HG03342 (cell line): ENCODE results near the gene CDH24.
"Not testable (repeated sequence)": the region's sequence is repeated elsewhere in the genome, so short reads cannot be mapped to it uniquely, and the experiment has no call there.

Experiments used
- ATAC-seq: cut with Tn5 transposase; IDR thresholded peaks from one replicate; pipeline ENCODE4 v1.9.1; 2021; ENCODE audit warnings: mild to moderate bottlenecking, moderate library complexity; ENCODE audit not compliant: unreplicated experiment

The CDH24 gene

GRCh38 chr14:23021889-23022442, 35.4 kb downstream of the CDH24 start:
- no peak for ATAC-seq

- ATAC-seq = no peak
Measured at GRCh38 chr14:23021434-23021833, 35.9 kb downstream of the CDH24 start.

- no peak for ATAC-seq
Measured at GRCh38 chr14:23020143-23021128, 36.9 kb downstream of the CDH24 start.

DNA sequence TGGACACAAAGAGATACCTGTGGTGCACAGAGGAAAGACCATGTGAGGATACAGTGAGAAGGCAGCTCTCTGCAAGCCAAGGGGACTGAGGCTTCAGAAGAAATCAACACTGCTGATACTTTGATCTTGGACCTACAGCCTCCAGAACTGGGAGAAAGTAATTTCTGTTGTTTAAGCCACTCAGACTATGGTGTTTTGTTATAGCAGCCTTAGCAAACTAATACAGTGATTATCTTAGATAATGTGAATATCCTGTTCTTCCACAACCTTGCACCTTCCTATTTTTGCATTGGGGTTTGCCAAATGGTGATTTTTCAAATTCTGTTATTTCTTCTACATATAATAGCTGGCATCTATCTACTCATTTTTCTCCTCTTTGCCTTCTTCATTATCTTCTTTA, 39.2 kb downstream of the CDH24 start:
- no peak for ATAC-seq

- ATAC-seq = no peak
Measured at GRCh38 chr14:23017091-23017490, 40.2 kb downstream of the CDH24 start.

GRCh38 chr14:23015618-23016017, 41.7 kb downstream of the CDH24 start:
- no peak for ATAC-seq

- ATAC-seq = not testable (repeated sequence)
Measured at GRCh38 chr14:23013749-23014054, 43.6 kb downstream of the CDH24 start.

DNA sequence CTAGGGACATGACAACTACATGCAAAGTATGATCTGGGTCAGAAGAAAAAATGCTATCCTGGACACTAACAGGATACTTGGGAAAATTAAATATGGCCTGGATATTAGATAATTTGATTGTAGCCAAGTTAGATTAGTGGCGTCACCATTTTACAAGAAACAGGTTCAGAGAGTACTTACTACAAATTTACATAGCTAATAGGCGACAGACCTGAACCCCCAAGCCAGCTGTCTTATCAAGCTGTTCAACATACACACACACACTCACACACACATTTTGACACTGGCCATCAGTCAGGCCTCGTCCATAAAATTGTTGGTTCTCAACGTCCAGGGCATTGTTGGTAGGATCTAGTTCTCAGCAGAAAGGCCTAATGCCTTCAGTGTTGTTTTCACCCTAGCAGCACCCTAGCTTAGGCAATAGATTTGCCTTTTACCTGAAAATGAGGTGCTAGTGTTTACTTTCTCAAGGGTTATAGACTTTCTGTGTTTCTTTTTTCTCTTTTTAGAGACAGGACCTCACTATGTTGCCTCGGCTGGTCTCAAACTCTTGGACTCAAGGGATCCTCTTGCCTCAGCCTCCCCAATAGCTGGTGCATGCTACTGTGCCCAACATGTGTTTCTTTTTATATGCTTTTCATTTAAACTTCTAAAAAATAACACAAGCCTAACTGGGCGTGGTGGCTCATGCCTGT, 44.1 kb downstream of the CDH24 start:
- no peak for ATAC-seq

DNA sequence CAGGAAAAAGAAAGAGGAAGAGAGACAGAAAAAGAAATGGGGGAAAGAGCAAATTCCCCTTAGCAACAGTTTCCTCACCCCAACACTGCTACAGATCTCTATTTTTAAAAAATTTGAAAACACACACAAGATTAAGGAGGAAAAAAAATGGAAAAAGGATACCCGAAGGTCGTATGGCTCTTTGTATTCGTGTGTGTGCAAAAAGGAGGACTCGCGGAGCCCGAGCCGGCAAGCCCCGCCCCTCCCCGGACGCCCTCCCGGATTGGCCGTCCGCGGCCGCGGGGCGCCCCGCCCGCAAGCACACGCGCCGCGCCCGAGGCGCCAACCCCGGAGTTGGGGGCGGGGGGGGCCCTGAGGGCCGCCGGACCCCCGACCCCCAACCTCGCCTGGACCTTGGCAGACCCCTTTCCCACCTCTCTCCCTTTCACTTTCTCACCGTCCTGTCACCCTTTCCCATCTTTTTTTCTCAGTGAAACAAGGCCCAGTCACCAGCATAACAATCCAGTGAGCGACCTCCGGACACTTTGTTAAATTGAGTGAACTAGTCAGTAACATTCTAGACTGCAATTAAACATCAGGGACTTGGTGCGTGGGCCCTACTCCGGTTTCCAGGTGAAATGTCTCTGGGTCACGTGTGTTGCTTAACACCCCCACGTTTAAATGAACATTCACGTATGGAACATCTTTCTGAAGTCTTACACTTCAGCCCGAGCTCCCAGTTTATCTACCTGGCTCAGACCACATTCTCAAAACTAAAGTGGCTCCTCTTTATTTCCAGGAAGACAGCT, 47.2 kb downstream of the CDH24 start, which contains the start of gene C14orf93:
Gene C14orf93, minus strand, starts transcription at position 205 of the 788 bp plus-strand sequence. CDS start 11,120 bp downstream, outside the sequence.
- ATAC-seq = peak; percentile 43

- ATAC-seq = no peak
Measured at GRCh38 chr14:23009483-23009938, 47.8 kb downstream of the CDH24 start.

DNA sequence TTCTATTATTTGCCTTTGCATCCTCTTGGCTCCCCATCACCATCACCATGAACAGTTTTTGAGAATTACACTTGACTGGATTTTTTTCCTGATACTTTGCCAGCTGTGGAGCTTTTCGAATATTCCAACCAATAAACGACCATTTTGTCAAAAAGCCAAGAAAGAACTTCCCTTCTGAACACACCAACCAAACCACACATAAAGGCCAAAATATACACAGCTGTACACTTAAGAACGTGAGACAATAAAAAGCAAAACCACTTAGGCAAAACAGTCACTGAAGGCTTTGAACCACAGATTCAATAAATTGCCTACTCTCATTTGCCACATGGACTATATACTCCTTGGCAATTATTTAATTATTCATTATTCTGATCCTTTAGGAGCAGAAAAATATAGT, 48.5 kb downstream of the CDH24 start:
- no peak for ATAC-seq

DNA sequence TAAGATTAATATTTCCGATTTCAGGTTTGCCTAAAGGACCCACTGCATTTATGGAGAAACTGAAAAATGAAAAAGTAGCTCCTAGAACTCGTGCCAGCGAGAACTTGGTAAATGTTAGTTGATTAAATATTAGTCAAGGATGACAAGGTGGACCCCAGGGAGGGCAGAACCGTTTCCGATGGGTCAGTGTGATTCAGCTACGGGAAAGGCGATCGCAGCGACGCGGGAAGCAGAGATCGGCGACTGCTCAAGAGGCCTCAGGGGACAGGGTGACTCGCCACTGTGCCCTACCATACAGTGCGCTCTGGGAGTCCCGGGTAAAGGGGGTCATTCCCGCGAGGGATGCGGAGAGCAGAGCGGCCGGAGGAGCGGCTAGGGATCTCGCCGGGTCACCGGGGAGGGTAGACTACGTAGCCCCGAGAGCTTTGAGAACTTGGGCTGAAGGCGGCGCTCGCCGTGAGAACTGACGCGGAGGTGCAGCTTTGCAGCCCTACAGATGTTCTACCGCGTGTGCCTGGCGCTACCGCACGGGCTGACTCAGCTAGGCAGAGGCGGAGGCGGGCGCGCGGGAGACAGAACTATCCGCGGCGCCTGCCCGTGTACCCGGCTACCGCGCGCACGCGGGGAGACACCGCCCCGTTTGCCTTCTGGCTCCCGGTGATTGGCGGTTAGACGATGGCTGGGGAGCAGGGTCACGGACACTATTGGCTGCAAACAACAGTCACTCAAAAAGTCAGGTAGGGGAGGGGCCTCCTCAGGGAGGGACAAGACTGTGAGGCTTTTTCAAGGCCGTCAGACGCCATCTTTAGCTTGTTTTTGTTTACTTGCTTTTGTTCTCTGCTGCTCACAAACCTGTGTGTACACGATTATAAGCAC, 50.5 kb downstream of the CDH24 start:
- ATAC-seq = peak; percentile 96

DNA sequence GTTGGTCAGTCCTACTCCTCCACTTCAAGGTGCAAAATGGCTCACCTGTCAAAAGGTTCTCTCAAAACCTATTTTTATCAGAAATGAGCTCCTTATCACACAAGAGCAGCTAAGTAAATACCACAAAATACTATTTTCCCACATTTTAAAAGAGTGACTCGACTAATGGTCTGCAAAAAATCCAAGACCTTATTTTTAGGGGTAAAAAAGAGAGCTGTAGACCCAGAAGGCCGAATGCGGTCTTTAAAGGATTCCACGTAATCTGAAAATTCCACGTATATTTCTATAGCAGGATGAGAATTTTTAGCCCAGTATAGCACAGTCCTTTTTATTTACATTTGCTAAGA, 51.2 kb downstream of the CDH24 start:
- no peak for ATAC-seq

GRCh38 chr14:23005451-23006187, 51.7 kb downstream of the CDH24 start:
- ATAC-seq = no peak

GRCh38 chr14:23004274-23004673, 53.0 kb downstream of the CDH24 start:
- not testable (repeated sequence) for ATAC-seq

DNA sequence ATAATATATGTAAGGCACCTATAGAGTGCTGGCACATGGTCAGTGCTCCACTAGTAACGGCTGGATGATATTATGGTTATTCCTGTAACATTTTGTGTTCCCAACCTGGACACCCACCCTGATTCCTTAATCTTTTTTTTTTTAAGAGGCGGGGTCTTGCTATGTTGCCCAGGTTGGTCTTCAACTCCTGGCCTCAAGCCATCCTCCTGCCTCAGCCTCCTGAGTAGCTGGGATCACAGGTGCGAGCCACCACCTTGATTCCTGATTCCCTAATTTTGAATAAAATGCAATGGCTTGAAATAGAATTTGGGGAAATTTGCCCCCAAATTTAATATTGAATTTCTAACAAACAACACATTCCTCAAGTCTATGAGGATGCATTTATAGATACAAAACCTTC, 54.7 kb downstream of the CDH24 start:
- ATAC-seq = no peak

GRCh38 chr14:23000860-23001259, 56.5 kb downstream of the CDH24 start:
- ATAC-seq = no peak

DNA sequence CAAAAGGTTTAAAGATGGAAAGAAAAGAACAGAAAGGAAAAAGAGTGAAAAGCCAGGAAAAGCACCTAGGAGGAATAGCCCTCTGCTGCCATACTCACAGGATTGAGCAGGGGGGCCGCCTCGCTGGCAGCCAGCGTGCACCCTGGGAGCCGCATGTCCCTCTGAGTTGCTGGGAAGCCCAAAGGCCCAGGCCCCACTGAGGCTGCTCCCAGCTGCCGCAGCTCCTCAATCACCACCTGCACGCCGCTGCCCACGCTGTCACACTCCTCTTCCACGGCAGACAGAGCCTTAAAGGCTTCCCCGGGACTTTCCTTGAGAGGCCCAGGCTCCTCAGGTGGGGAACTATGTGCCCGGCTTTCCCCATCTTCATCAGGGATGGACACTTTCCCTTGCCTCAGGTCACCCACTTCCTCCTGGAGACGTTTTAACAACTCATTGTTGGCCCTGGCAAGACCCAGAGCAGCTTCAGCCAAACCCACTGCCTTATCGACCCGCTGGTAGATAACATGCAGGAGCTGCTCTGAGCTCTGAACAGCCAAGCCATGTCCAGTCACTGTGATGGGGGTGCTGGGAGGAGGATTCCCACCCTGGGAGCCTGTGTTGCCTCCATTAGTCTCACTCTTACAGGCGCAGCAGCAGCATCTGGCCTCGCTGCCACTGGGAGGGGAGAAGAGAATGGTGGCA, 58.8 kb downstream of the CDH24 start:
- ATAC-seq = no peak
